SK-N-MC (cell line): Measurements from ENCODE around the gene HTR2A.
A peak's percentile ranks its signal among the peaks of the same experiment; 100 is the strongest.

Experiments
- DNase-seq: peaks from one replicate; pipeline ENCODE4 v3.0.0-alpha.2; 2011; ENCODE audit warnings: low read depth, low spot score
- H3K27ac ChIP-seq: fragments of 200-600 bp; sonication (generic); 2 replicates; pipeline ENCODE4 v1.5.1; 2016; ENCODE audit warnings: mixed run types
- H3K36me3 ChIP-seq: fragments of 200-600 bp; sonication (generic); 2 replicates; pipeline ENCODE4 v1.6.1; 2017; ENCODE audit warnings: antibody characterized with exemption, low read length, mixed read lengths; ENCODE audit not compliant: insufficient read depth
- H3K4me3 ChIP-seq: fragments of 200-600 bp; sonication (generic); 2 replicates; pipeline ENCODE4 v1.5.1; 2016
- H3K9ac ChIP-seq: fragments of 200-600 bp; sonication (generic); 2 replicates; pipeline ENCODE4 v1.8.0; 2017; ENCODE audit warnings: mixed run types, mixed read lengths; ENCODE audit not compliant: insufficient read length
- H3K9me3 ChIP-seq: fragments of 200-600 bp; sonication (generic); 2 replicates; pipeline ENCODE4 v1.6.1; 2017; ENCODE audit warnings: low read depth, mild to moderate bottlenecking, antibody characterized with exemption, low read length, moderate library complexity, mixed read lengths
- EZH2 ChIP-seq: fragments of 200-600 bp; sonication (generic); IDR thresholded peaks from one replicate; pipeline ENCODE4 v1.6.1; 2017; ENCODE audit warnings: antibody characterized with exemption
- FOXP2 ChIP-seq: optimal IDR thresholded peaks from 2 replicates; pipeline ENCODE3; 2011; ENCODE audit warnings: mild to moderate bottlenecking, moderate library complexity; ENCODE audit not compliant: insufficient read depth; ENCODE audit errors: extremely low read length, control extremely low read depth
- POLR2AphosphoS5 ChIP-seq: IDR thresholded peaks from 2 replicates; pipeline ENCODE4 v1.6.1; 2012; ENCODE audit warnings: mild to moderate bottlenecking, low read depth, low read length, borderline replicate concordance

The HTR2A gene

DNA sequence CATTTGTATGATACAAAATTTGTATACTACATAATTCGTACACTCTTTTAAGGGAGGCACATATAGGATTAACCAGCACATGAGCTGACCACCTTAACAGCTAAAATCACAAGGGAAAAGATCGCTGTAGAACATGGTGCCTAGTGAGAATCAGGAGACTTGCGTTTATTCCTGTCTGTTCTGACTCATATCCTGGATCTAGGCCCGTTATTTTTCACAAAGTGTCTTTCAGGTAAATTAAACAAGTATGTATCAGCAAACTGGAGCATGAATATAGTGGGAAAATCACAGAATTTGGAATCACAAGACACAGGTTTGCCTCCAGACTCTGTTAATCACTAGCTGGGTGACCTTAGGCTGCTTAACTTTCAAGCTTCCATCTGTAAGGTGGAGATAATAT, 52.4 kb downstream of the HTR2A start:
- Histone ChIP-seq H3K9me3 (no peaks in the 10 kb centered on the region), H3K27ac (no peak overlapping the region), H3K9ac (no peak overlapping the region), H3K36me3 (no peaks in the 10 kb centered on the region), H3K4me3 (no peak overlapping the region)
- DNase-seq, result no peak
- TF ChIP-seq EZH2 (no peak), FOXP2 (no peak), POLR2AphosphoS5 (no peak)

DNA sequence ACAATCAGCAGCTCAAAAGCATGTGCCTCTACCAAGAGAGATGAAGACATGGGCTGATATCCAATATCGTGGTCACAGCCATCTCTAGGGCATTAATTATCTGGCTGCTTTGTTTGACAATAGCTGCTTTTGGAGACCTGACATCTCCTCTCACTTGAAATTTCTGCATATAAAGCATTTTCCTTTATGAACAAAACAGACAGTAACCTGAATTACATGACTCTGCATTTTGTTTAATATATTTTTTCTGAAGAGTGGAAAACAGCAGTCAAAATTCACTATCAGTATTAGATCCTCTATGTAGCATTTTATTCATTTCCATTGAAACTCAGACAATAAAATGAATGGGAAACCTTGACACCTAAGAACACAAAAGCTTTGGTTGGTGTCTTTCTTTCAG, 57.5 kb downstream of the HTR2A start:
- Histone ChIP-seq H3K27ac (no peak overlapping the region), H3K4me3 (no peak overlapping the region), H3K9me3 (no peaks in the 10 kb centered on the region), H3K36me3 (no peaks in the 10 kb centered on the region), H3K9ac (no peak overlapping the region)
- TF ChIP-seq POLR2AphosphoS5 (no peak), EZH2 (no peak), FOXP2 (no peak)
- DNase-seq, result no peak

GRCh38 chr13:46834657-46835056, 62.2 kb downstream of the HTR2A start:
- Histone ChIP-seq H3K9me3 (no peaks in the 10 kb centered on the region), H3K27ac (no peak overlapping the region), H3K36me3 (no peaks in the 10 kb centered on the region), H3K4me3 (no peak overlapping the region), H3K9ac (no peak overlapping the region)
- no peak for DNase-seq
- TF ChIP-seq POLR2AphosphoS5 (no peak), EZH2 (no peak), FOXP2 (no peak)

DNA sequence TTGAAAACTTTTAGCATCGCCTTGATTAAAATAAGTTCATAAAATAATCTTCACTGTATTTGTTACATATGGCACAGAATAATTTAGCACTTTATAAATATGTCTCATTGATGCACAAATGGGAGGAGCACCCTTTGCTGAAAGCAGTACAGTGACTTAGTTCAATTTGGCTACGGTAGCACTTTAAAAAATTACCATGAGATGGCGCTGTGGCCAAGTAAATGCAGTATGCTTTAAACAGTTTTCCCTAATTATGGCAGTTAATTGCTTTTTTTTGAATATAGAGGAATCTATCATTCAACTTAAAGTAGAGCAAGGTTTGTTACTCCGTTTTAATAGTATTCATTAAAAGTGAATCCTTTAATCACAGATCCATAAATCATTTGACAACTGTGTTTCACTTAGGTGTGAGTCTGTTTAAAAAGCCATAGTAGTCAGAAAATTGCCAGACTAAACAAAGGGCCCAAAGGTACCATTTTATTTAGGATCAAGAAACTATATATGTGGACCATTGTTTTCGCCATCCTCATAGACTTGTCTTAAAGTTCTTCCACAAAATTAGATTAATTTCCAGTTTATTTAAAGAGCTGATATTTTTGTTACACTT, 65.2 kb downstream of the HTR2A start:
- no peak overlapping the region for H3K9ac ChIP-seq
- H3K36me3 ChIP-seq, result no peaks in the 10 kb centered on the region
- no peak overlapping the region for H3K27ac ChIP-seq
- H3K4me3 ChIP-seq, result no peak overlapping the region
- DNase-seq, result peak; percentile 56
- H3K9me3 ChIP-seq, result no peaks in the 10 kb centered on the region
- TF ChIP-seq POLR2AphosphoS5 (no peak), EZH2 (no peak), FOXP2 (no peak)

GRCh38 chr13:46830405-46831005, 66.3 kb downstream of the HTR2A start:
- no peak for DNase-seq
- Histone ChIP-seq H3K9me3 (no peaks in the 10 kb centered on the region), H3K9ac (no peak overlapping the region), H3K4me3 (no peak overlapping the region), H3K36me3 (no peaks in the 10 kb centered on the region), H3K27ac (no peak overlapping the region)
- TF ChIP-seq FOXP2, result no peak
- no peak for TF ChIP-seq EZH2
- no peak for TF ChIP-seq POLR2AphosphoS5

GRCh38 chr13:46822551-46822950, 74.3 kb downstream of the HTR2A start:
- Histone ChIP-seq H3K27ac (no peak overlapping the region), H3K4me3 (no peak overlapping the region), H3K36me3 (no peaks in the 10 kb centered on the region), H3K9ac (no peak overlapping the region), H3K9me3 (no peaks in the 10 kb centered on the region)
- TF ChIP-seq FOXP2, result no peak
- DNase-seq, result no peak

DNA sequence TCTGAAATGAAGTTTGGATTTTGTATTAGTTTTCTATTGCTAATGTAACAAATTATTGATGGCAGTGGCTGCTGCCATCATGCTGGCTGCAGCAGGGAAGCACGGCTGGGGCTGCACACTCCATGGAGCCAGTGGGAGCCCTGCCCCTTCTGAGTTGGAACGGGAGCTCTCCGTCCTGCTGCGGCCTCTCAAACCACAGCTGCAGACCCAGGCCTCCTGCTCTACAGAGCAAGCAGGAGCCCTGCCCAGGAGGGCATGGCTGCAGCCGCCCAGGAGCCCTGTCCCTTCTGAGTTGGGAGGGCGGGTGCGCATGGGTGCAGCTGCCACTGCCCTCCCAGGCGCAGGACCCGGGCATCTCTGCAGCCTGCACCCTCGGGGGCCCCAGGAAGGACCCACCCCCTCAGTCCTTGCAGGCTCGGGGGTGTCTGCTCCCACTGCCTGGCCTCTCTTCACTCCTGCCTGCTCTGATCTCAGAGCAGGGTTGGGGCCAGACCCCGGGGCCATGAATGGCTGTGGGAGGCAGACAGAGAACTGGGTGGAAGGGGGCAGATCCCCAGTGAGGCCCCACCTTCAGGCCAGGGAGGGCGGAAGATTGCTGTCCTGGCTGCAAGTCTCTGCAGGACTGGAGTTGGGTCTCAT, 78.9 kb downstream of the HTR2A start:
- Histone ChIP-seq H3K9me3 (no peaks in the 10 kb centered on the region), H3K36me3 (no peaks in the 10 kb centered on the region), H3K27ac (no peak overlapping the region), H3K9ac (no peak overlapping the region), H3K4me3 (no peak overlapping the region)
- TF ChIP-seq FOXP2 (no peak), POLR2AphosphoS5 (no peak), EZH2 (no peak)
- no peak for DNase-seq

DNA sequence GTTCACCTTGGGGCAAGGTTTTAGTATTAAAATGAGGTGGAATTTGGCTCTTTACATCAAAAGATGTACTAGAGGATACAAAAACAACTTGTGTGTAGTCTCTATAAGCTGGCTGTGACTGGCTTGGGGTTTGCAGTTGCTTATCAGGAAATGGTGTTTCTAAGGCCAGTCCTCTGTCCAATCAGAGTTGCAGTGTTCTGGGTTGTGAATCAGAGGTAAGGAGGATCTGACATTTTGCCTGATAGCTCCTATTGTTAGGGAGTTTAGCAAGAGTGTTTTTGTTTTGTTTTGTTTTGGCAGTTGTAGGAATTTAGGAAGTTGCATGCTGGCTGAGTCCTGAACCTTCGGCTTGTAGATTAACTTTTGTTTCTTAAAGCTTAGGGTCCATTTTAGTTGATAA, 79.8 kb downstream of the HTR2A start:
- DNase-seq, result no peak
- Histone ChIP-seq H3K9ac (no peak overlapping the region), H3K27ac (no peak overlapping the region), H3K4me3 (no peak overlapping the region), H3K9me3 (no peaks in the 10 kb centered on the region), H3K36me3 (no peaks in the 10 kb centered on the region)
- TF ChIP-seq POLR2AphosphoS5 (no peak), FOXP2 (no peak), EZH2 (no peak)

DNA sequence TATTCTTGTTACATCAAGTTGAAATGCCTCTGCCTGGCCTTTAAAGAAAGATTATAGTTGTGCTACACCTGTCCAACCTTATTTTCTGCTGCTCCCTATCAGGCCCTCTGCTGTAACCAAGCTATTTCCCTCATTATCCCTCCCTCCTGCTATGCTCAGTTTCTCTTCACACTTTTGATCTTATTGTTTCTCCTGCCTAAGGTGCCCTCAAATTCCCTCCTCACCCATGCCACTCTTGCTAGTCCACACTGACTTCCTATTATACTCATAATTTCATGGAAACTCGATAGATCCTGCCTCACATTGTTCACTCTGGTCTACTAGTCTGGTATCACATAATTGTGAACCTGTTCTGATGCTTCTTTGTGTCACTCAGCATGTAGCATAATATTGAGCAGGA, 80.5 kb downstream of the HTR2A start:
- no peak for DNase-seq
- Histone ChIP-seq H3K9ac (no peak overlapping the region), H3K4me3 (no peak overlapping the region), H3K9me3 (no peaks in the 10 kb centered on the region), H3K36me3 (no peaks in the 10 kb centered on the region), H3K27ac (no peak overlapping the region)
- TF ChIP-seq FOXP2 (no peak), POLR2AphosphoS5 (no peak), EZH2 (no peak)
